Measurements from ENCODE around the gene ARL14EP. TPM values are rescaled to one million over a fixed set of nuclear protein-coding genes. Genes with fewer than 3 reads are reported as not detected.

The ARL14EP gene
- polyA plus RNA-seq, 4 donors, result 52.5 to 66.2 (median 58.4) TPM

- no peak for DNase-seq (ENCODE audit: low read depth in 4 of 4, low spot score in 3 of 4)
Measured at GRCh38 chr11:30326114-30326778, 3.3 kb downstream of the ARL14EP start.

DNA sequence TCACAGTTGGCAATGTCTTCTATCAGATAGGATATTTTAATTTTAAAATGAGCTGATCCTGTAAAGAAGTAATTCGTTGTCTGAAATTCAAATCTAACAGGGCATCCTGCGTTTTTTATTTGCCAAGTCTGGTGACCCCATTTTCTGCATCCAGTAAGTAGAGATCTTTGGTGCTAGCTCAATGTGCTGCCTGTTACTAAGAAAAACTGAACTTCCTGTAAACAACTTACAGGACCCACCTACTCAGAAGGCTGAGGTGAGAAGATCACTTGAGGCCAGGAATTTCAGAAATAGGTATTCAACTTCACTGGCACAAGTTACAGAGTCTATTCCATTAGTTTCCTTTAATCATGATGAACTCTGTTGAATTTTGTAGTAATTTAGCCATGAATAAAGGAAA is 4.0 kb downstream of the ARL14EP start:
- DNase-seq (ENCODE audit: low read depth in 4 of 4, low spot score in 3 of 4), result no peak

- DNase-seq (ENCODE audit: low read depth in 4 of 4, low spot score in 3 of 4), result no peak
Measured at GRCh38 chr11:30328681-30329080, 5.8 kb downstream of the ARL14EP start.

DNA sequence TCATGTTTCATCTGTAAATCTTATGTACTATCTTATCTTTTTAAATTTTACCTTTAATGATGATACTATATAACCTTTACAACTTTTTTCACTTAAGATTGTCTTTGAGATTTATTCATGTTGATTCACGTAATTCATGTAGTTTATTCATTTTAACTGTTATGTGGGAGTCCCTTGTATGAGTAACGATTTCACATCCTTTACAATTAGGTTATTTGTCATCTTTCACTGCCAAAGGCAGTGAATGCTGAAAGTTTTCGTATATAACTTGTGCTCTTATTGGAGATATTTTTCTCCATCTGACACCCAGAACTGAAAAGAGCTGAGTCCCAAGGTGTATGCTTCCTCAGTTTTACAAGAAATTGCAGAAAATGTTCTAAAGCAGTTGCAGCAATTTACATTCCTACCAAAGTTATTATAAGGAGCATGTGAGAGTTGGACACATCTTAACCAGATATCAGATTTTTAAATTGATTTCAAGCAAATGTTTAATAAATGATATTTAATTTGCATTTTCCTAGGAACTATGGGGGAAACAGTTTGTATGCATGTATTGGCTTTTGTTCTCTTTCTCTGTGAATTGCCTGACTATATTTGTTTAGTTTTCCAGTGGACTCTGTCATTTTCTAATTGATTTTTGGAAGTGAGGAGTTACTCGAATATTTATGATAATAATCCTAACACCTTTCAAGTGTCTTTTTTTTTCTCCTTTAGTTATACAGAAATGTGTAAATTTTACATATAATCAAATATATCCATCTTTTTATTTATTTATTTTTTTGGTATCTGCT is 6.4 kb downstream of the ARL14EP start:
- no peak for DNase-seq (ENCODE audit: low read depth in 4 of 4, low spot score in 3 of 4)

DNA sequence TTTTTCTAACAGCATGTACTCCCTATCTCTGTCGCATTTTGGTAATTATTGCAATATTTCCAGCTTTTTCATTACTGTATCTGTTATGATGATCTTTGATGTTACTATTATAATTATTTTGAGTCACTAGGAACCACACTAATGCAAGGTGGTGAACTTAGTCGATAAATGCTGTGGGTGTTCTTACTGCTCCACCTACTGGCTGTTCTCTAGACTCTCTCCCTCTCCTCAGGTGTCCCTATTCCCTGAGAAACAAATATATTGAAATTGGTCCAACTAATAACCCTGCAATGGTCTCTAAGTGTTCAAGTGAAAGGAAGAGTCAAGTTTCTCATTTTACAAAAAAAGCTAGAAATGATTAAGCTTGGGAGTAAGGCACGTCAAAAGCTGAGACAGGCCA is 10.5 kb downstream of the ARL14EP start:
- DNase-seq (ENCODE audit: low read depth in 4 of 4, low spot score in 3 of 4), result no peak

DNA sequence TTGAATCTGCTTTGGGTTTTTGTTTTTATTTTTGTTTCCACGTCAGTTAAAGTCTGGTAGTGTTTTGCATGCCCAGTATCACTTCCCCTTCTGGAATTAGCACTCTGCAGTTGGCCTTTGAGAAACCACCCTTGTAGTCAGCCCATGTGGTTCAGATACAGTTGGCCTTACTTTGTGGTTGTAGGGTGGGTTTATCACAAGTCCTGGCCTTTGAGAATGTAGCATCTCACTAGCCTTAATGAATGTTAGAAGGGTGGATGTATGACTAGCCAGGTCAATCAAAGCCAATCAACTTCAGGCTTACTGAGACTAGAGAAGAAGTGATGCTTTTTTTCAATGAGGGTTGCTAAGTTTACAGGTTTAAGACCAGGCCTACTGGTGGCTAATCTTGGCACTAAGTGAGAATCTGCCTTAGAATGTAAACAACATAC is 19.8 kb downstream of the ARL14EP start:
- no peak for DNase-seq (ENCODE audit: low read depth in 4 of 4, low spot score in 3 of 4)

DNA sequence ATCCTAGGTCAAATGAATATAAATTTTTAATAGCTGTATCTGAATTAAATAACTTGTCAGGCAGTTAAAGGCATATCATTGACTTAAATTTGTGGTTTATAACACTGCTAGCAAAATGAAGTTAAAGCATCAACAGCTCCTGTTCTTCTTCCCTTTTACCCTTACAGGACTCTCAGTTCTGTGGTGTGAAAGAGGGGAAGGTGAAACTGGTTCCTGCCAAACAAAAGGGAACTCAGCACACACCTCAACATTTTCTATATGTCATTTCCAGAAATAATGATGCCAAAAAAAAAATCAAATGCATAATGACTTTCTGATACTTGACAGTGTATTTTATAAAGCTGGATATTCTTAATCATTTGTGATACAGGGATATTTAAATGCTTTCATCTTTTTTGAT is 21.2 kb downstream of the ARL14EP start:
- no peak for DNase-seq (ENCODE audit: low read depth in 4 of 4, low spot score in 3 of 4)

DNA sequence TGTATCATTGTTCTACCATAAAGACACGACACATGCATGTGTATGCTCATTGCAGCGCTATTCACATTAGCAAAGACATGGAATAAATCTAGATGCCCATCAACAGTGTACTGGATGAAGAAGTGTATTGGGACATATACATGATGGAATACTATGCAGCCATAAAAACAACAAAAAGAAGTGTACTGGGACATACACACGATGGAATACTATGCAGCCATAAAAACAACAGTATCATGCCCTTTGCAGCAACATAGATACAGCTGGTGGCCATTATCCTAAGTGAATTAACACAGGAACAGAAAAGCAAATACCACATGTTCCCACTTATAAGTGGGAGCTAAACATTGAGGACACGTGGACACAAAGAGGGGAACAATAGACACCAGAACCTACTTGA is 22.7 kb downstream of the ARL14EP start:
- no peak for DNase-seq (ENCODE audit: low read depth in 4 of 4, low spot score in 3 of 4)

DNA sequence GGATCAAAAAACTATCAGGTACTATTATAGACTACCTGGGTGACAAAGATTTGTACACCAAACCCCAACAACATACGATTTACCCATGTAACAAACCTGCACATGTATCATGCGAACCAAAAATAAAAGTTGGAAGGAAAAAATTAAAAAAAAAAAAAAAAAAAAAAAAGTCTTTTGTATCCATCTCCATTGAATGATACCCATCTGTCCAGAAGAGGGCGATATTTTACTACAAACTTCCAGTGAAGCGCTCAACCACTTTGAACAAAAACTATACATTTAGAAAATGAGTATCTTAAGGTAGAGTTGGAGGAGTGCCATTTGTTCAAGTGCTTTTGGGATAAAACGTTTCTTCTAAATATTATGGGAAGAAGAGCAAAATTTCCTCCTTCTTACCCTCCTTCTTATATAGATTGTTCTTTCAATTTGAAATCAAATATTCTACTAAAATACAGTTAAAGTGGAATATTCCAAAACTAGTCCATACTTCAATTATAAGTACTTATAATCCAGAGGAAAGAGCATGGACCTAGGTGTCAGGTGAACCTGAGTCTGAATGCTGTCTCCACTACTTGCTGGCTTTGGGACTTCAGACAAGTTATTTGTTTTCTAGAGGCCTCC is 23.3 kb downstream of the ARL14EP start:
- peak; percentile 36 to 55 (median 52) for DNase-seq (ENCODE audit: low read depth in 4 of 4, low spot score in 3 of 4)

DNA sequence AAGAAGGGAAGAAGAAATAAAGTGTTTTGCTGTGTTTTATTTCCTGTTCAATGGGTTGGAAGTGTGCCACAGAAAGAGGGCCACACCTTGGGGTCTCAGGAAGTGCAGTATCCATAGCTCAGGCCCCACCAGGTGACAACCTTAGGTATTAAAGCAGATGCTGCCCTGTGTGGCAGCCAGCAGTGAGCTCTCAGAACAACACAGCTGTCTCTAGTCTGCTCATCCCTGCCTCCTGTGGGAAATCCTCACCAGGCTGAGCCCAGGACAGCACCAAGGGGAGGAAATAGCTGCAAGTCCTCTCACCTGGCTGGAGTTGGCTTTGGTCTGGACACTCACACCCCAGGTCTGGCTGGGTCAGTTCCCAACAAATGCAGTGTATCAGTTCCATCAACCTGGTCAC is 25.1 kb downstream of the ARL14EP start:
- DNase-seq (ENCODE audit: low read depth in 4 of 4, low spot score in 3 of 4), result no peak

DNA sequence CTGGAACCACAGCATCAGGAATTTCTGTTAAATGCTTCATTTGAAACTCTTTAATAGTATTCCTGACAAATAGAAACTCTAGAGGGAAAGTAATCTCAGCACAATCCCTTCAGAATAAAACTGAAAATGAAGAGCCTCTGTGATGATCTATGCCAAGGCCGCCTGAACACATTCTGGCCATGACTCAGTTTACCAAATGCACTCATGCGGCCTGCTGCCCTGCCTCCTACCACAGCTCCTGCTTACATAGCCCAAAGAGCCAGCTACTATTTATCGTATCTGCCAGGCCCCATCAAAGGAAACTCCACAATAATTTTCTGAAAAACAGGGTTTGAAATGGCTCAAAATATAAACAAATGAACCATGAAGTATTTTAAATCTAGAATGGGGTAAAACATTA is 27.0 kb downstream of the ARL14EP start:
- DNase-seq (ENCODE audit: low read depth in 4 of 4, low spot score in 3 of 4), result no peak

DNA sequence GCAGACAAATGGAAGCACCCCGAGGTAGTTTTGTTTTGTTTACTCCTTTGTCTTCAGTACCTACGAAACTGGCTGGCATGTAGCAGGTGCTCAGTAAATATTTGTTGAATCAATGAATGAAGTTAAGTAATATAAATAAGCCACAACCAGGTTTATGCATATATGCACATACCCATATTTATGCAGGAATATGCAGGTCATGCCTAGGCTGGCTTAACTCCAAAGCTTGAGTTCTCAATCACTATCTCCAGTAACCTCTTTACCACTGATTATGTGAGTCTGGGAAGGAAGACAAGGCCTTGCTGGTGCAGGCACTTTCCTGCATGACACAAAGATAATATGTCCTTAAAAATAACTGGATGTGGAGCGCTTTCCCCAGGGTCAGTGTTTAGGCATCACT is 27.5 kb downstream of the ARL14EP start:
- no peak for DNase-seq (ENCODE audit: low read depth in 4 of 4, low spot score in 3 of 4)

- no peak for DNase-seq (ENCODE audit: low read depth in 4 of 4, low spot score in 3 of 4)
Measured at GRCh38 chr11:30351061-30351460, 28.2 kb downstream of the ARL14EP start.

DNA sequence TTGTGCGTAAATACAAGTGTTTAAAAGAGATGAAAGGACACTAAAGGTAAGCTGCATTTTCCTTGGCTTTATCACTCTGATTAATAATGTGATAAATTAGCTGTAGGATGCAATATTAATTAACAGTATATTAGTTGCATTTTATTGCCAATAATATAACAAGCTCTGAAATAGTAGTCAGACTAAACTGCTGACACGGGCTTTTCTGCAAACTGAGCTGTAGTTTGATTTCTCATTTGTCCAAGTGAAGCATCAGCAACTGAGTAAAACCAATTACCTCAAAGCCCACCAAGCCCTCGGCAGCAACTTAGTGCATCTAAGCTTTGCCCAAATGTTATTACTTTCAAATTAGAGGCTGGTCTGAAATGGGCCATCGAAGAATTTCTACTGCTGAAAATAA is 33.5 kb downstream of the ARL14EP start:
- DNase-seq (ENCODE audit: low read depth in 4 of 4, low spot score in 3 of 4), result no peak

- no peak for DNase-seq (ENCODE audit: low read depth in 4 of 4, low spot score in 3 of 4)
Measured at GRCh38 chr11:30357872-30358271, 35.0 kb downstream of the ARL14EP start.

GRCh38 chr11:30358536-30358935 is 35.6 kb downstream of the ARL14EP start:
- no peak for DNase-seq (ENCODE audit: low read depth in 4 of 4, low spot score in 3 of 4)

GRCh38 chr11:30360741-30361140 is 37.8 kb downstream of the ARL14EP start:
- no peak for DNase-seq (ENCODE audit: low read depth in 4 of 4, low spot score in 3 of 4)

DNA sequence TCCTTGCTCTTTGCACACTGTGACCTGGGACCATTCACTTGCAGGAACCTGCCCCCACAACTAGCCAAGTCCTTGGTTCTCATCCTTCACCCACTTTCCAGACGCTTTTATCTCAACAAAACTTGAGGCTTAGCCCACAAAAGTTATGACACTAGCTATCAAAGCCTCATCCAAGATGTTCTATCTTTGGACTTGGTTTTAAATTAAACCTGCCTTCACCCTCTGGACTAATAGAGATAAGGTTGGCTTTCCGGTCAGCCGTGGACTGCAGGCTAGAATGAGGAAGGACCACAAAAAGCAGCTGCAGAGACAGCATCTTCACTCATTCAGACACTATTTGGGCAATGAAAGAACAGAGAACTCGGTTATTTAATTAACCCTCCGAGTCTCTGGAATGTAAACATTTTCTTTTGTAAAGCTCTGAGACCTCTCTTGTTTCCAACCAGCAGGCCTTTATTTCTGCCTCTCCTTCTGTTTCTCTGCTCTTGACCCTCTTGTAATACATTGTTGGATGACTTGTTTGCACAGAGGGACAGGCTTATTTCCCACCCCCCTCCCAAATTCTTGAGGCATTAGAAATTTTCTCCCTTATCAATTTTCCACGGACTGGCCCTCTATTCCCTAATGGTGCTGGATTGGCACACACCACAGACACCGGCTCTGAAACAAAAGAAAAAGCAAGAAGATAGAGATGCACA is 41.4 kb downstream of the ARL14EP start:
- DNase-seq (ENCODE audit: low read depth in 4 of 4, low spot score in 3 of 4), result no peak

DNA sequence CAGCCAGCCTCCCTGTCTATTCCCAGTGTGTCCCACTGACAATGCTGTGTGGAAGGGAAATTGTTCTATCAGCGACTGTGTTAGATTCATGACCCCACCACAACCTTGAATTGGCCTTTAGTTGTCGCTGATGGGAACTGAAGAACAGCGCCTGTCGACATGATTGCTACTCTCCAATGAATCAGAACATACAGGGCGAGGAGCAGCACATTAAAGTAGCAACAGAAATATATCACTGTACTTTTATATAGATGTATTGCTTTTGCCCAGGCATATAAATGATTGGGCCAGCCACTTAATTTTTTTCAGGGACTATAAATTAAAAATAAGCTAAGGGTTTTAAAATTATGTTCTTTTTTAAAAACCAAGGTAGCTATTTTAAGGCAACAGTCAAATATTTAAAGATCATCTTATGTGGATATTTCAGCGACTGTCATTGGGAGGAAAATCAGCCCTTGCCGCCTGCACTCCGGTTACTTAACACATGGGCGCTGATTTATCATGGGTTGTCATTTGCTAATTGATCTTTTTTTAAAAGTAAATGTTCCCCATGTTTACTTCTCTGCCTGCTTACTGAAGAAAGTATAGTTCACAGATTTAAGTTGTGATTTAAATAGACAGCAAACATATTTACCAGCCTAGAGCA is 42.1 kb downstream of the ARL14EP start:
- DNase-seq (ENCODE audit: low read depth in 4 of 4, low spot score in 3 of 4), result no peak

GRCh38 chr11:30365793-30366517 is 43.1 kb downstream of the ARL14EP start:
- DNase-seq (ENCODE audit: low read depth in 4 of 4, low spot score in 3 of 4), result no peak

Measured in left renal pelvis (tissue), 4 donors.